ENCODE results near the gene RNF121.

RNF121 gene

GRCh38 chr11:72007587-72007986 is 78.7 kb downstream of the RNF121 start:
- no peak for TF ChIP-seq CTBP1 (IDR thresholded peaks at IDR 0.05; ENCODE audit: borderline replicate concordance)
- no peak for TF ChIP-seq SP1 (IDR thresholded peaks at IDR 0.05)
- no peak for TF ChIP-seq ELF4 (IDR thresholded peaks at IDR 0.05)
- no peak for TF ChIP-seq HDGF (IDR thresholded peaks at IDR 0.05; ENCODE audit: borderline replicate concordance)
- TF ChIP-seq FOXK2 (IDR thresholded peaks at IDR 0.05): no peak
- no peak for TF ChIP-seq TARDBP (IDR thresholded peaks at IDR 0.05)
- TF ChIP-seq NFRKB (IDR thresholded peaks at IDR 0.05): no peak
- TF ChIP-seq SUZ12 (IDR thresholded peaks at IDR 0.05): no peak
- no peak for TF ChIP-seq L3MBTL2 (conservative IDR thresholded peaks at IDR 0.05)
- no peak for TF ChIP-seq BHLHE40 (IDR thresholded peaks at IDR 0.05; ENCODE audit: borderline replicate concordance)
- no peak for TF ChIP-seq PKNOX1 (IDR thresholded peaks at IDR 0.05)
- no peak for TF ChIP-seq FOXM1 (IDR thresholded peaks at IDR 0.05; ENCODE audit: borderline replicate concordance)
- TF ChIP-seq LEF1 (IDR thresholded peaks at IDR 0.05; ENCODE audit: borderline replicate concordance): no peak
- TF ChIP-seq ARNT (IDR thresholded peaks at IDR 0.05): no peak
- TF ChIP-seq FOXA1 (IDR thresholded peaks at IDR 0.05): no peak
- TF ChIP-seq ZNF384 (IDR thresholded peaks at IDR 0.05): no peak
- CTCF ChIA-PET: interaction anchor here (0.6 to 0.7 kb wide), 2 partner anchors 30 to 446 kb away, joined by 3 to 4 read pairs; no protein-coding TSS in a partner anchor
- POLR2A ChIA-PET: no interaction called here
- no peak for DNase-seq (ENCODE audit: extremely low spot score)

- no peak for DNase-seq (ENCODE audit: extremely low spot score)
- TF ChIP-seq ZNF384 (IDR thresholded peaks at IDR 0.05) (no peak), ARNT (IDR thresholded peaks at IDR 0.05) (no peak), TARDBP (IDR thresholded peaks at IDR 0.05) (no peak), FOXK2 (IDR thresholded peaks at IDR 0.05) (no peak), SP1 (IDR thresholded peaks at IDR 0.05) (no peak), FOXM1 (IDR thresholded peaks at IDR 0.05; ENCODE audit: borderline replicate concordance) (no peak), L3MBTL2 (conservative IDR thresholded peaks at IDR 0.05) (no peak), FOXA1 (IDR thresholded peaks at IDR 0.05) (no peak), HDGF (IDR thresholded peaks at IDR 0.05; ENCODE audit: borderline replicate concordance) (no peak), SUZ12 (IDR thresholded peaks at IDR 0.05) (no peak), LEF1 (IDR thresholded peaks at IDR 0.05; ENCODE audit: borderline replicate concordance) (no peak), CTBP1 (IDR thresholded peaks at IDR 0.05; ENCODE audit: borderline replicate concordance) (no peak), BHLHE40 (IDR thresholded peaks at IDR 0.05; ENCODE audit: borderline replicate concordance) (no peak), PKNOX1 (IDR thresholded peaks at IDR 0.05) (no peak), NFRKB (IDR thresholded peaks at IDR 0.05) (no peak), ELF4 (IDR thresholded peaks at IDR 0.05) (no peak)
- POLR2A ChIA-PET: no interaction called here
- CTCF ChIA-PET: interaction anchor here (0.7 kb wide), 1 partner anchor 82 kb away, joined by 4 read pairs; no protein-coding TSS in a partner anchor
Measured at GRCh38 chr11:72008728-72009127, 79.9 kb downstream of the RNF121 start.

GRCh38 chr11:72009156-72009555 is 80.3 kb downstream of the RNF121 start:
- DNase-seq (ENCODE audit: extremely low spot score): no peak
- TF ChIP-seq PKNOX1 (IDR thresholded peaks at IDR 0.05) (no peak), NFRKB (IDR thresholded peaks at IDR 0.05) (no peak), FOXM1 (IDR thresholded peaks at IDR 0.05; ENCODE audit: borderline replicate concordance) (no peak), HDGF (IDR thresholded peaks at IDR 0.05; ENCODE audit: borderline replicate concordance) (no peak), ARNT (IDR thresholded peaks at IDR 0.05) (no peak)
- ChIA-PET CTCF (interaction anchor here (0.7 kb wide), 1 partner anchor 81 kb away, joined by 4 read pairs; no protein-coding TSS in a partner anchor), POLR2A (no interaction called here)

- ChIA-PET POLR2A (no interaction called here), CTCF (no interaction called here)
Measured at GRCh38 chr11:72010529-72011233, 81.8 kb downstream of the RNF121 start.

GRCh38 chr11:72012091-72012630 is 83.3 kb downstream of the RNF121 start:
- no peak for TF ChIP-seq PKNOX1 (IDR thresholded peaks at IDR 0.05)
- TF ChIP-seq BHLHE40 (IDR thresholded peaks at IDR 0.05; ENCODE audit: borderline replicate concordance): no peak
- no peak for TF ChIP-seq FOXM1 (IDR thresholded peaks at IDR 0.05; ENCODE audit: borderline replicate concordance)
- no peak for TF ChIP-seq SUZ12 (IDR thresholded peaks at IDR 0.05)
- TF ChIP-seq HDGF (IDR thresholded peaks at IDR 0.05; ENCODE audit: borderline replicate concordance): no peak
- no peak for TF ChIP-seq SP1 (IDR thresholded peaks at IDR 0.05)
- no peak for TF ChIP-seq L3MBTL2 (conservative IDR thresholded peaks at IDR 0.05)
- no peak for TF ChIP-seq CTBP1 (IDR thresholded peaks at IDR 0.05; ENCODE audit: borderline replicate concordance)
- TF ChIP-seq ZNF384 (IDR thresholded peaks at IDR 0.05): no peak
- no peak for TF ChIP-seq ELF4 (IDR thresholded peaks at IDR 0.05)
- TF ChIP-seq LEF1 (IDR thresholded peaks at IDR 0.05; ENCODE audit: borderline replicate concordance): no peak
- TF ChIP-seq NFRKB (IDR thresholded peaks at IDR 0.05): no peak
- no peak for TF ChIP-seq FOXA1 (IDR thresholded peaks at IDR 0.05)
- TF ChIP-seq TARDBP (IDR thresholded peaks at IDR 0.05): no peak
- TF ChIP-seq ARNT (IDR thresholded peaks at IDR 0.05): no peak
- TF ChIP-seq FOXK2 (IDR thresholded peaks at IDR 0.05): no peak
- POLR2A ChIA-PET: no interaction called here
- CTCF ChIA-PET: interaction anchor here (2.0 kb wide), 1 partner anchor 13 kb away, joined by 6 read pairs; no protein-coding TSS in a partner anchor
- DNase-seq (ENCODE audit: extremely low spot score): no peak

More at GRCh38 chr11:72010529-72011233, 81.8 kb downstream of the RNF121 start:
- DNase-seq (ENCODE audit: extremely low spot score): no peak
- TF ChIP-seq PKNOX1 (IDR thresholded peaks at IDR 0.05) (no peak), LEF1 (IDR thresholded peaks at IDR 0.05; ENCODE audit: borderline replicate concordance) (no peak), SP1 (IDR thresholded peaks at IDR 0.05) (no peak), SUZ12 (IDR thresholded peaks at IDR 0.05) (no peak), ELF4 (IDR thresholded peaks at IDR 0.05) (no peak), FOXM1 (IDR thresholded peaks at IDR 0.05; ENCODE audit: borderline replicate concordance) (no peak), CTBP1 (IDR thresholded peaks at IDR 0.05; ENCODE audit: borderline replicate concordance) (no peak)

Data from HEK293T (cell line).